Naive B cell (primary cell): ENCODE results near the gene OR51V1. TPM values are rescaled to one million over a fixed set of nuclear protein-coding genes. Genes with fewer than 3 reads are reported as not detected.

Experiments
- ATAC-seq, 2 donors: fragments of 150-1000 bp; cut with Tn5 transposase; 2 replicates each; pipeline ENCODE4 v1.10.0; 2021; ENCODE audit warnings: low read depth in 2 of 2, mild to moderate bottlenecking in 2 of 2, moderate library complexity in 2 of 2
- DNase-seq: peaks from one replicate; pipeline ENCODE4 v3.0.0; 2022
- H3K27ac Mint-ChIP-seq, 6 donors: one replicate each; pipeline ENCODE4 v1.8.0; 2020 to 2022; ENCODE audit warnings: mild to moderate bottlenecking in 6 of 6, mixed read lengths in 6 of 6, moderate library complexity in 5 of 6, inconsistent platforms in 2 of 6
- H3K27me3 Mint-ChIP-seq, 3 donors: one replicate each; pipeline ENCODE4 v1.8.0; 2021 to 2022; ENCODE audit warnings: mixed read lengths in 3 of 3, mild to moderate bottlenecking in 1 of 3
- H3K36me3 Mint-ChIP-seq, 2 donors: one replicate each; pipeline ENCODE4 v1.8.0; 2020 to 2022; ENCODE audit warnings: mixed read lengths in 2 of 2, inconsistent platforms in 1 of 2, mild to moderate bottlenecking in 1 of 2
- H3K4me1 Mint-ChIP-seq, 3 donors: one replicate each; pipeline ENCODE4 v1.8.0; 2020 to 2022; ENCODE audit warnings: mixed read lengths in 3 of 3, inconsistent platforms in 1 of 3, mild to moderate bottlenecking in 1 of 3, moderate library complexity in 1 of 3
- H3K4me3 Mint-ChIP-seq, 8 donors: one replicate each; pipeline ENCODE4 v1.8.0; 2020 to 2022; ENCODE audit warnings: mild to moderate bottlenecking in 8 of 8, mixed read lengths in 8 of 8, moderate library complexity in 8 of 8, inconsistent platforms in 2 of 8
- H3K9me3 Mint-ChIP-seq, 7 donors: one replicate each; pipeline ENCODE4 v1.8.0; 2020 to 2022; ENCODE audit warnings: mixed read lengths in 7 of 7, mild to moderate bottlenecking in 5 of 7, inconsistent platforms in 2 of 7, moderate library complexity in 1 of 7
- polyA plus RNA-seq, 6 donors: library from polyadenylated mRNA; unstranded; fragments of 300-500 nt; fragmentation: Illumina TruSeq; gene quantifications; one replicate each; pipeline ENCODE4 v1.2.3, GENCODE V29; 2021; ENCODE audit warnings: low read depth in 6 of 6

OR51V1 gene
- polyA plus RNA-seq, 6 donors from 2014 or later = not detected

GRCh38 chr11:5226732-5227310 is 26.3 kb upstream of the OR51V1 start, which contains the start of gene HBB:
Gene HBB (minus strand): TSS chr11:5227071. CDS start chr11:5227021, 50 bp downstream.
- peaks cover 0 to 8% (median 0%) of the 10 kb centered on the region in 3 donors for H3K27me3 Mint-ChIP-seq
- DNase-seq = no peak
- H3K27ac Mint-ChIP-seq = no peak within 1 kb of the TSS
- peaks cover 0 to 6% (median 0%) of the 10 kb centered on the region in 7 donors for H3K9me3 Mint-ChIP-seq
- H3K4me1 Mint-ChIP-seq = no peaks in the 10 kb centered on the region
- H3K4me3 Mint-ChIP-seq = no peak within 1 kb of the TSS
- ATAC-seq = no peak
- no peaks in the 10 kb centered on the region for H3K36me3 Mint-ChIP-seq

GRCh38 chr11:5225480-5225871 is 25.0 kb upstream of the OR51V1 start:
- Mint-ChIP-seq H3K27me3 (peaks cover 0 to 11% (median 0%) of the 10 kb centered on the region in 3 donors), H3K4me1 (no peaks in the 10 kb centered on the region), H3K27ac (no peak overlapping the region), H3K4me3 (no peak overlapping the region), H3K9me3 (peaks cover 0 to 9% (median 0%) of the 10 kb centered on the region in 7 donors), H3K36me3 (no peaks in the 10 kb centered on the region)
- no peak for DNase-seq
- no peak for ATAC-seq

- Mint-ChIP-seq H3K4me1 (no peaks in the 10 kb centered on the region), H3K36me3 (no peaks in the 10 kb centered on the region), H3K4me3 (no peak overlapping the region), H3K9me3 (peaks cover 0 to 10% (median 0%) of the 10 kb centered on the region in 7 donors), H3K27ac (no peak overlapping the region), H3K27me3 (peaks cover 0 to 13% (median 0%) of the 10 kb centered on the region in 3 donors)
- ATAC-seq (no peak), DNase-seq (no peak)
Observed at GRCh38 chr11:5224538-5225479, 24.3 kb upstream of the OR51V1 start.

DNA sequence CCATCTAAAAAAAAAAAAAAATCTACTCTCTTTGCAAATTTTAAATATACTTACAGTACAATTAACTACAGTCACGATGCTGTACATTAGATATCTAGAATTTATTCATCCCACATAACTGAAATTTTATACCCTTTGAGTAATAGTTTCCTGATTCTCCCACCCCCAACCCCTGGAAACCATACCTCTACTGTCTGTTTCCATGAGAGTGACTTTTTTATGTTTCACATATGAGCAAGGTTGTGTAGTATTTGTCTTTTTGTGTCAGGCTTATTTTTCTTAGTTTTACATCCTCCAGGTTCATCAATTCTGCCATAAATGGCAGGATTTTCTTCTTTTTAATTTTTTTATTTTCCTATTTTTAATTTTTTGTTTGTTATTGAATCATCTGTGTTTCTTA is 23.2 kb upstream of the OR51V1 start:
- no peaks in the 10 kb centered on the region for H3K36me3 Mint-ChIP-seq
- peaks cover 0 to 9% (median 5%) of the 10 kb centered on the region in 3 donors for H3K27me3 Mint-ChIP-seq
- ATAC-seq = no peak
- H3K27ac Mint-ChIP-seq = no peak overlapping the region
- no peaks in the 10 kb centered on the region for H3K4me1 Mint-ChIP-seq
- H3K9me3 Mint-ChIP-seq = peaks cover 0 to 16% (median 0%) of the 10 kb centered on the region in 7 donors
- DNase-seq = no peak
- H3K4me3 Mint-ChIP-seq = no peak overlapping the region

DNA sequence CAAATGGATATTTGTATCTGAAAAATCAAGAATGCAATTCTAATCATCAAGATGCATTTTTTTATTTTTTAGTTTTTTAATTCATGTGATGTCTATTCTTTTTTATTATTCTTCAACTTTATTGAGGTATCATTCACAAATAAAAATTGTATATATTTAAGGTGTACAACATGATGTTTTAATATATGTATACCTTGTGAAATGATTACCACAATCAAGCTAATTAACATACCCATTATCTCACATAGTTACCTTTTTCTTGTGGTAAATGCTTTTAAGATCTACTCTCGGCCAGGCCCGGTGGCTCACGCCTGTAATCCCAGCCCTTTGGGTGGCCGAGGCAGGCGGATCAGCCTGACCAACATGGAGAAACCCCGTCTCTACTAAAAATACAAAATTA is 22.7 kb upstream of the OR51V1 start:
- no peaks in the 10 kb centered on the region for H3K4me1 Mint-ChIP-seq
- DNase-seq (no peak), ATAC-seq (no peak)
- no peak overlapping the region for H3K27ac Mint-ChIP-seq
- H3K27me3 Mint-ChIP-seq = peaks cover 0 to 9% (median 6%) of the 10 kb centered on the region in 3 donors
- peaks cover 0 to 16% (median 0%) of the 10 kb centered on the region in 7 donors for H3K9me3 Mint-ChIP-seq
- no peak overlapping the region for H3K4me3 Mint-ChIP-seq
- H3K36me3 Mint-ChIP-seq = no peaks in the 10 kb centered on the region

- H3K4me1 Mint-ChIP-seq = no peaks in the 10 kb centered on the region
- H3K27me3 Mint-ChIP-seq = peaks cover 0 to 4% (median 0%) of the 10 kb centered on the region in 3 donors
- ATAC-seq = no peak
- no peak overlapping the region for H3K4me3 Mint-ChIP-seq
- H3K36me3 Mint-ChIP-seq = no peaks in the 10 kb centered on the region
- DNase-seq = no peak
- no peak overlapping the region for H3K27ac Mint-ChIP-seq
- peaks cover 0 to 4% (median 0%) of the 10 kb centered on the region in 7 donors for H3K9me3 Mint-ChIP-seq
Observed at GRCh38 chr11:5210376-5210885, 9.9 kb upstream of the OR51V1 start.

DNA sequence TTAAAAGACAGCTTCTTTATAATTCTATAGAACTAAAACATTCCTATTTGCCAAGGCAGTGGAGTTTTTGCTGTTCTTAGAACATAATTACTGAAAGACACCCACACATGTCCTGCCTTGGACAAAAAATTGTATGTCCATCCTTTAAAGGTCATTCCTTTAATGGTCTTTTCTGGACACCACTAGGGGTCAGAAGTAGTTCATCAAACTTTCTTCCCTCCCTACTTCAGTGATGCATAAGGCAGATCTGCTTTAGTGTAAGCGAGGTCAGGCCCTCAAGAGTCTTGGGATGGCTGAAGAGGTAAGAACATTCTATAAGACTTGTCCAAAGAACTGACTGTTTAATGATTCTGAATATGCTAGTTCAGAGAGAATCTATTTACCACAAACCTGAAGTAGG is 4.3 kb upstream of the OR51V1 start:
- no peak for ATAC-seq
- H3K36me3 Mint-ChIP-seq = no peaks in the 10 kb centered on the region
- peaks cover 0 to 15% (median 4%) of the 10 kb centered on the region in 3 donors for H3K27me3 Mint-ChIP-seq
- H3K27ac Mint-ChIP-seq = no peak overlapping the region
- no peaks in the 10 kb centered on the region for H3K9me3 Mint-ChIP-seq
- H3K4me1 Mint-ChIP-seq = no peaks in the 10 kb centered on the region
- no peak overlapping the region for H3K4me3 Mint-ChIP-seq
- DNase-seq = no peak

DNA sequence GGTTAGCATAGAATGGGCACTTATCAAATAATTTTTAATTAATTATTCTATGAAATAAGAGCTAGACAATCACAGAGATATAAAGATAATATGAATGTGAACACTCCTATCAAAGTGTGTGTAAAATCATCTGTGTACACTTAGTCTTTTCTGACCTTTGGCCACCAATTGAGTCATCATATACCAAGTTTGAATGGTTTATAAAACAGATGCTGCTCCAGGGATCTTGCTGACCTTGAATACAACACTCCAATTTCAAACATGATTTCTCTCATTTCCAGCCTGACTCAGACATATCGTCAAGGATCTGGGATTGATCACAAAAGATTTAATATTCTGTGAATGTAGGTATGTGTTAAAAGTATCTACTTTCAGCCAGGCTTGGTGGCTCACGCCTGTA is 2.9 kb upstream of the OR51V1 start:
- Mint-ChIP-seq H3K27me3 (peaks cover 0 to 15% (median 4%) of the 10 kb centered on the region in 3 donors), H3K27ac (no peak overlapping the region), H3K9me3 (no peaks in the 10 kb centered on the region), H3K4me1 (no peaks in the 10 kb centered on the region), H3K4me3 (no peak overlapping the region), H3K36me3 (no peaks in the 10 kb centered on the region)
- no peak for DNase-seq
- ATAC-seq = no peak

DNA sequence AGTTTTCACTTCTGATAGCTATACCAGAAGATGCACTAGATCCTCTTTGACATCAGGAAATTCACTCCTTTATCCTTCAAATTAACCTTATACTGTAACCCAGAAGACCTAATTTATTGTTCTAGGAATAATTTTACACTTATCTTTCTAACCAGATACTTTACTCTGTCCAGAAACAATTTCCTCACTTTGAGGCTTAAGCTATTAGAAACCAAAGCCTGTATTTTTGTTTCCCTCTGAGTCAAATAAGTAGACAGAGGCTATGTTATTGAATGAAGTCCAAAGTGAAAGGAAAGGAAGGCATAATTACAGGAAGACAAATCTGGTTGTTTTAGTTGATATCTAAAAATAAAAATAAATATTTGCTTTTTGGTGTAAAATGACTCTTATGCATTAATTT is 2.2 kb downstream of the OR51V1 start:
- Mint-ChIP-seq H3K36me3 (no peaks in the 10 kb centered on the region), H3K27ac (no peak overlapping the region)
- no peak for ATAC-seq

DNA sequence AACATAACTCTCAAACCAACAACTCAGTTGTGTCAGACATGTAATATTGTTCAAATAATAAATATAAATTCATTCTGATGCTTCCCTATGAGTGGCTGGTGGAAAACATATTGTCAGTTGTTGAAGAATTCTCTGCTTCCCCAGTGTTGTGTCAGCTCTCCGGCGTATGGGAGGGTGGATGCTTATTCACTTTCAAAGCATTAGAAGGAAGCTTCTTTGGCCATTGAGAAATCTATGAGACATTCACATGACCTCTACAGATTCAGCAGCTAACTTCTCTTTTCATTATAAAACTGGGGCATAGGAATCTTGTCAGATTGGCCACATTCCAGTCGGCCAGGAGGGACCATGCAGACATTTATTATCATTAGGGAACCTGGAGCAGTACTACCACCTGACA is 2.9 kb downstream of the OR51V1 start:
- Mint-ChIP-seq H3K27ac (no peak overlapping the region), H3K9me3 (peaks cover 0 to 5% (median 3%) of the 10 kb centered on the region in 7 donors), H3K4me1 (no peaks in the 10 kb centered on the region), H3K36me3 (no peaks in the 10 kb centered on the region), H3K4me3 (no peak overlapping the region), H3K27me3 (peaks cover 0 to 6% (median 0%) of the 10 kb centered on the region in 3 donors)
- ATAC-seq (no peak), DNase-seq (no peak)

More for the DNA sequence above, 2.2 kb downstream of the OR51V1 start:
- Mint-ChIP-seq H3K4me3 (no peak overlapping the region), H3K9me3 (peaks cover 0 to 3% (median 0%) of the 10 kb centered on the region in 7 donors), H3K4me1 (no peaks in the 10 kb centered on the region), H3K27me3 (peaks cover 0 to 14% (median 4%) of the 10 kb centered on the region in 3 donors)
- DNase-seq = no peak

DNA sequence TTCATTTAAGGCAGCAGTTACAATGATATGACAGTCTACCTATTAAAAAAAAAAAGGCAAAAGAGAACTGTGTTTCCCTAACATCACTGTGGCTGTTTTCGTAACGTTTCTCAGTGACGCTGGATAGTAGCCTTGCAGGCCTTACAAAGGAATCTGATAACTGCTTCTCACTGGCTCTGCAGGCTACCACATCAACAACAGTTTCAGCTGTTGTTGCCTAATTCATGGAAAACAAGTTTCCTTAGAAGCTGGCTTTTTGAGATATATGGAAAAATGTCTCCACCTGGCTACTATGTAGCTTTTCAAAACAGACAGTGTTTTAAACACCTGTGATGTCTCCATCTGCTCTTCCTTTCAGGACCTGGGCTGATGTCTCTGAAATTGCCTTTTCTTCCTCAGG is 3.8 kb downstream of the OR51V1 start:
- no peak for ATAC-seq
- Mint-ChIP-seq H3K4me1 (no peaks in the 10 kb centered on the region), H3K27me3 (peaks cover 0 to 6% (median 0%) of the 10 kb centered on the region in 3 donors), H3K36me3 (no peaks in the 10 kb centered on the region), H3K27ac (no peak overlapping the region), H3K4me3 (no peak overlapping the region), H3K9me3 (peaks cover 0 to 5% (median 3%) of the 10 kb centered on the region in 7 donors)
- DNase-seq = no peak

GRCh38 chr11:5196067-5196466 is 4.4 kb downstream of the OR51V1 start:
- H3K36me3 Mint-ChIP-seq = no peaks in the 10 kb centered on the region
- peaks cover 0 to 6% (median 0%) of the 10 kb centered on the region in 3 donors for H3K27me3 Mint-ChIP-seq
- no peak overlapping the region for H3K4me3 Mint-ChIP-seq
- H3K27ac Mint-ChIP-seq = no peak overlapping the region
- DNase-seq = no peak
- ATAC-seq = no peak
- H3K4me1 Mint-ChIP-seq = no peaks in the 10 kb centered on the region
- H3K9me3 Mint-ChIP-seq = peaks cover 0 to 5% (median 5%) of the 10 kb centered on the region in 7 donors

DNA sequence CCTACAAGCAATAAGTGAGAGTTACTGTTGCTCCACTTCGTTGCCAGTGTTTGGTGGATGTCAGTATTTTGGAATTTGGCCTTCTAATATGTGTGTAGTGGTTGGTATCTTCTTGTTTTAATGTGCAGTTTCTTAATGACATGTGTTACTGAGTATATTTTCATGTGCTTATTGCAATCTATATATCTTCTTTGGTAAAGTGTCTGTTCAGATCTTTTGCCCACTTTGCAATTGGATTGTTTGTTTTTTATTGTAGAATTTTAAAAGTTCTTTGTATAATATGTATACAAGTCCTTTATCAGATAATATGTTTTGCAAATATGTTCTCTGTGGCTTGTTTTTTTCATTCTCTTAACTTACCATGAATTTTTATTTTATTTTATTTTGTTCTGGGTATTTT is 7.7 kb downstream of the OR51V1 start:
- ATAC-seq (no peak), DNase-seq (no peak)
- peaks cover 3 to 25% (median 16%) of the 10 kb centered on the region in 7 donors for H3K9me3 Mint-ChIP-seq
- no peaks in the 10 kb centered on the region for H3K4me1 Mint-ChIP-seq
- H3K4me3 Mint-ChIP-seq = no peak overlapping the region
- peaks cover 0 to 9% of the 10 kb centered on the region in 2 donors for H3K36me3 Mint-ChIP-seq
- no peaks in the 10 kb centered on the region for H3K27me3 Mint-ChIP-seq
- H3K27ac Mint-ChIP-seq = no peak overlapping the region
